Activated CD4-positive, alpha-beta T cell treated with anti-CD3 and anti-CD28 coated beads, Interleukin-2, Interleukin-4, amounts not matched to agents 100 ng/mL and 50 ng/mL, durations not matched to agents 16 hours and 8 hours (primary cell): ENCODE measurements around the gene FAM120C.

ENCODE experiments used
- DNase-seq: peaks from one replicate; pipeline ENCODE4 v3.0.0-alpha.2; 2020; ENCODE audit warnings: low spot score

The FAM120C gene

DNA sequence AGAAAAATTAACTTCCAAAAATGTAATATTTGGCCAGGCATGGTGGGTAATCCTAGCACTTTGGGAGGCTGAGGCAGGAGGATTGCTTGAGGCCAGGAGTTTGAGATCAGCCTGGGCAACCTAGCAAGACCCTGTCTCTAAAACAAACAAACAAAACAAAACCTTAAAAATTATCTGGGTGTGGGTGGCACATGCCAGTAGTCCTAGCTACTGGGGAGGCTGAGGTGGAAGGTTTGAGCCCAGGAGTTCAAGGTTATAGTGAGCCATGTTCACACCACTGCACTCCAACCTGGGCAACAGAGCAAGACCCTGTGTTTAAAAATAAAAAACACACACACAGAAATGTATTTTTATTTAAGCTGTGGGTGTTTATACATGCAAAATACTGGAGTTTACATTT, 12.0 kb downstream of the FAM120C start:
- DNase-seq = no peak

DNA sequence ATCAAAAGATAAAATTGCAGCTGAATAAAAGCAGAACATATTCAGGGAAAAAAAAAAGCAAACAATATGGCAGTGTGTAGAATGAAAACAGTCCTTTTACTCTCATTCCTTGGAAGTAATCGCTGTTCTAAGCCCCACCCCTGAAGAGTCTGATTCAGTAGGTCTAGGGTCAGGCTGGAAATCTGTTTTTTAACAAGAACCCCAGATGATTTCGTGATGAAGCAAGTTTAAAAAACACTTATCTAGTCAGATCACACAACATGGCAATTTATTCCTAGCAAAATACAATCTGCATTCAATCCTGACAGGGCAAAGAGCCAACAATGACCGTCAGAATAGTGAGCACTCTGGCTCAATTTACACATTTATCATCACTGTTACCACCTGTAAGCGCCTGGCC, 16.1 kb downstream of the FAM120C start:
- no peak for DNase-seq

DNA sequence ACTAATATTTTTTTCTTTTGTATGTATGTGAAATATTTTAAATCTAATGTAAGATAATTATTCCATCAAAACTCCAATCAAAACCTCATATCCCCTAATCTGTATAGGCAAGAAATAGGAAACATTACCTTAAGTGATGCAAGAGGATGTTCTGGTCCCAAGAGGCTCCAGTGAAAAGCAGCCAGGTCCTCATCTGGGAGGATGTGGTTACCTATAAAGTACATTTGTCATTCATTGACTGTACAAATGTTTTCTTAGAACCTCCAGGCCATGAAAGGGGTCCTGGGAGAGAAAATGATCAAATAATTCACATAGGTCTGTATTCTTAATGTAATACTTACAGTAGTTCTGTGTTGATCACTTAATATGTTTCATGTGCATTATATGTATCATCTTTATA, 25.5 kb downstream of the FAM120C start:
- no peak for DNase-seq

DNA sequence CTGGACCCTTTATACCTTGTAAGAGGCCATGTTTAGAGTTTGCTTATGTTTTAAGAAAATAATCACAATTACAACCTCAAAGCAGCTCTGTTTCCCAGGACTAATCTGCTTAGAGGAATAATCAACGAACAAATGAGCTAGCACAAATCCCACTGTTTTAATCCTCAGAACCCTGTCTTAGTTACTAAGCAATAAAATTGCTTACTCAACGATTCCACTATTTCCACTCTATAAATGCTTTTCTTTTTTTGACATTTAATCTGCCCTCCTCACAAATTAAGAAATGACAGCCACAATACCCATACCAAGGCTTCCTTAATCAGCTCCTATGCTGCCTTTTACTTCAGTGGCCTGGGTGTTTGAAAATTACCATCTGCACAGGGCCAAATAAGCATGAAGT, 48.8 kb downstream of the FAM120C start:
- no peak for DNase-seq

DNA sequence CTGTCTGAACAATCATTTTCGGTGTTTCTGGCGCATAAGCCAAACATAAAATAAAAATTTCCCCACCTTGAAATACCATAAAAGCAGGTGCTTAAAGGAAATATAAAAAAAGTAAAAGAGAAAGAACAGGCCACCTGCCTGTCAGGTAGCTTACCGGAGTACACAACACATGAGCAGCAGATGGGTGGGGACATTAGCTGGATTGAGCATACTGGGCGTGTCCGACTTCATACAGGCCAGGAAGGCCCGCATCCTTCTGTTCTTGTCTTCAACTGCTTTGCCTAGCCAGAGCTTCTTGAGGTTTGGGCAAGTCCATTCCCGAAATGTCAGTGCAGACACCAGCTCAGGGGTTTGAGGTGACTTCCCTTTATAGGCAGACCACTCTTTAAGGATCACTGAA, 66.7 kb downstream of the FAM120C start:
- DNase-seq = no peak

DNA sequence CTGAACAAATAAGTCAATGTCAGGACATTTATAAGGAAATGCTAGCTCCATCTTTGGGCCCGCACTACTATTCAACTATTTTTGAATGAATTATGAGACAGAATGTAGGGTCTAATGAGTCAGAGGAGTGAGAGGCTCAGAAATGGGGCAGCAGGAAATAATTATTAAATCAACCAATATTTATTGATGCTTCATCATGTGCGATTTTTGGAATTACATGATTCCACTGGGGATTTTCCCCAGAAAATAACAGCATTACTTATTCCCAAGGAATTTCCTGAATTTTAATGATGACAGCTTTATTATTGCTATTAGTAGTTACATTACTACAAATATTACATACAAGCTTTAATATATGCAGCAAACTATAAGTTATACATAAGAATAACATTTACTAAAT, 89.5 kb downstream of the FAM120C start:
- no peak for DNase-seq

DNA sequence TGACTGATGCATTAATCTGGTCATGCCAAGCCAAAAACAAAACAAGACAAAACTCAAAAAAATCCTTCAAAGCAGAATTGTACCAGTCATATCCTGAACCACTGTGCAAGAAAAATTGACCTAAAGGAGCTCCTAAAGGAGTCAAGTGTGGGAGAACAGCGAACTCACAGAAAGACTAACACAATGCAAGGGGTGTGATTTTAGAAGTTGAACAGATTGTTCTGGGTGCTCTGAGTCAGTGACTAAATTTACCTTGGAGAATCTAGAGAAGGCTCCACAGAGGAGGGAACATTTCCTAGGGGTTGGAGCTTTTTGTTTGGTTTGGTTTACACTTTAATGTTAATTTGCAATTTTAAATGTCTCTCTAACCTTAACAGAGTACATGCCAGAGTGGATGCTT, 89.9 kb downstream of the FAM120C start:
- DNase-seq = no peak

DNA sequence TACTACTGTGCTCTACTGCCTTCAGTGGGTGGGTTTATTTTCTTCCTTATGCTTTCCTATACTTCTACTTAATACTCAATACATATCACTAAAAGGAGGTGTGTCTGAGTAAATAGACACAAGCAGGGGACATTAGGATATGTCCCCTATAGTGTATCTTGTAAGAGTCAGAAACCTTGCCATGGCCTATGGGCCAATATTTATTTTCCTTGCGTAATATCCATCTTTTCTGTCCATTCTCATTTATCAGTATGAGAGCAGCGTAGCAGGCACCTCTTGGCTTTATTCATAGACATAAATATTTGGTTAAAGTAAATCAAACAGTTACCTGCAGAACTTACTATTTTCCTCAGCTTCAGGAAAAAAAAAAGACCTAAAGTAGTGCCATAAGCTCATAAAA, 92.2 kb downstream of the FAM120C start:
- DNase-seq = no peak

DNA sequence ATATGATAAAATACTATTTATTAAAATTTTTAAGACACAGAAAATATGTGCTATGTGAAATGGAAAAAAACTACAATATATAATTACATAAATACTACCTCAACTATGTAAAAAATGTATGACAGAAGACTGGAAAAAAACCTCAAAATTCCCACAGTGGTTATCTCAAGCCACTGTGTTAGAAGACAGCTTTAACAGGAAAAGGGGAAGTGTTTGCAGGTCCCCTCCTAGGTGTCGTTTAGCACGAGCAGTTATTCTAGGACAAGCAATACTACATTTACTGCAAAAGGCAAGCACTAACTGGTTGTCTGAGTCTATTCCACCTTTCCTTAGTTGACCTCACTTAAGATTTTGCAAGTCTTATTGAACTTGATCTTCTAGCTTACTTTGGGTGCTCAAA, 93.9 kb downstream of the FAM120C start:
- no peak for DNase-seq

DNA sequence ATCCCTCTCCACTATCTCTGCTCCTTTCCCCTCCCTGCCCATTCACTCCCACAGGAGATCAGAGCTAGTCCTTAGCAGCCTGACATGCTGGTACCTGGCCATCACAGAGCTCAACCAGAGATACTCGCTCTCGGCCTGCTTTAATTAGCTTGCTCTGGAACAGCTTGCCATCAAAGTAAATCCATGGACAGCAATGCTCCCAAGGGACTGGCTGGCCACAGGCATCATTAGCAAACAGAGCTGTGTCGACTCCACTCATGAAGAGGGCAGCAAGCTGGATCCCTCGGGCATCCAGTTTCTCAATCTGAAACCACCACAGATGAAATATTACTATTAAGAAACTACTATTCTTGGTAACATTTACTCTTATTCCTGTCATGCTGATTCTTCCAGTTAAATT, 95.4 kb downstream of the FAM120C start:
- no peak for DNase-seq

DNA sequence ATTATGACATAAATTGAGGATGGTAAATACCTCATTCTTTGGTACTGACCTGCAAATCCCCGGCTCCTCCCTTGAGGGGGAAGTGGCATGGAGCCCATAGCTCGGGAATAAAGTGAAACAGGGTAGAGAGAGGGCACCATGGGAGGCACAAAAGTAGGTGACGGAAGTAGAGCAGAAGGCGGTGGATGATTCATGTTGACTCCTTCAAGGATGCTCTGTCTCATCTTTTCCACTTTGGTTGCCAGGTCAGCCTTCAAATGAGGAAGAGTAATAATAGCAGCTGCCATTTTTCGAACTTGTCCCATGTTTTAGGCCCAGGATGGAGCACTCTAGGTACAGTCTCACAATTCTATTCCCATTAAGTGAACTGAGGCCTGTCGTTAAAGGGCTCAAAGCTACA, 97.4 kb downstream of the FAM120C start:
- DNase-seq = no peak

DNA sequence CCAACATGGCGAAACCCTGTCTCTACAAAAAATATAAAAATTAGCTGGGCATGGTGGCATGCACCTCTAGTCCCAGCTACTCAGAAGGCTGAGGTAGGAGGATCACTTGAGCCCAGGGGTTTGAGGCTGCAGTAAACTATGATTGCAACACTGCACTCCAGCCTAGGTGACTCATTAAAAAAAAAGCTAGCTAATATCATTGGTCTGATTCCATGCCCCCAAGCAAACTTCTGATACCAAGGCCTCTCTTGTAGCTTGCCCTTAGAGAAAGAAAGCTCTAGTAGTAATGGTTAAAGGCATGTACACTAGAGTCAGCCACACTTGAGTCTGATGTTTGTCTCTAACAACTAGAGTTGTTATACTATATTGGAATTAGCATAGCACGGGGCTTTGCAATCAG, 106.2 kb downstream of the FAM120C start:
- no peak for DNase-seq

DNA sequence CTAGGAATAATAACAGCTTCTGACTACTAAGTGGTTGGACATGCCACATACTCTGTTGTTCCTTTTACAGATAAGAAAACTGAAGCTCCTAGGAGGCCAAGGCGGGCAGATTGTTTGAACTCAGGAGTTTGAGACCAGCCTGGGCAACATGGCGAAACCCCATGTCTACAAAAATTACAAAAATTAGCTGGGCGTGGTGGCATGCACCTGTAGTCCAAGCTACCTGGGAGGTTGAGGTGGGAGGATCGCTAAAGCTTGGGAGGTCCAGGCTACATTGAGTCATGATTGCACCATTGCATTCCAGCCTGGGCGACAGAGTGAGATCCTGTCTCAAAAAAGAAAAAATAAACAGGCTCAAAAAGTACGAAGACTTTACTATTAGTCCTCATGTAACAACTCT, 108.2 kb downstream of the FAM120C start:
- no peak for DNase-seq

DNA sequence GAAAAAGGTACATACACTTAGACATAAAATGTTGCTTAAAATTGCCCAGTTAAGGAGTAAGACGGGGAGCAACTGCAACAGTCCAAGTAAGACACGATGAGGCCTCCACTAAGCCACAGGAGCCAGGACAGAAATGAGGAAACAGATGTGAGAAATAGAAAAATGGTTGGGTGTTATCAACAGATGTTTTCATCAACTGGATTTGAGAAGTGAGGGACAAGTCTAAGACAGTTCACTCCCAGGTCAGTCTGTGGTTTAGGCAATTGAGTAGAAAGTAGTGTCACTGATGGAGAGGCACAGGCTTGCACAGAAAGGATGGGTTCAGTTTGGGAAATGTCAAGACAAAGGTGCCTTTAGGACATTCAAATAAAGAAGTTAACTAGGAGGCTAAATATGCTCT, 115.3 kb downstream of the FAM120C start:
- no peak for DNase-seq

DNA sequence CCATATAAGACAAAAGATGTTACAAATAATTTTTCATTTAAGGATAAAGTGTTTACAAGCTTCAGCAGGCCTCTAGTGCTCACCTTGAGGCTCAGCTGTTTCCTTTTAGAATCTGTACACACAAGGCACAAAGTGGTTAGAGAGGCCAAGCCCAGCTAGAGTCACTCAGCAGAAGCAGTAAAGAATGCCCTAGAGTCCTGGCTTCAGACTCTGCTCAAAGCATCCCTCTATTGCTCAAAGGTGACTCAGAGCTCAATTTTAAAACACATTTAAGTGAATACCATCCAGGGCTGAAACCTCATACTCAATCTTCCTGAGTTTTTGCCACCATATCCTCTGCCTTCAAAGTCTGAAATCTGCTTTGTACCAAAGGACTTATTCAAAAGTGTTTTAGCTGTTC, 116.2 kb downstream of the FAM120C start:
- DNase-seq = no peak

DNA sequence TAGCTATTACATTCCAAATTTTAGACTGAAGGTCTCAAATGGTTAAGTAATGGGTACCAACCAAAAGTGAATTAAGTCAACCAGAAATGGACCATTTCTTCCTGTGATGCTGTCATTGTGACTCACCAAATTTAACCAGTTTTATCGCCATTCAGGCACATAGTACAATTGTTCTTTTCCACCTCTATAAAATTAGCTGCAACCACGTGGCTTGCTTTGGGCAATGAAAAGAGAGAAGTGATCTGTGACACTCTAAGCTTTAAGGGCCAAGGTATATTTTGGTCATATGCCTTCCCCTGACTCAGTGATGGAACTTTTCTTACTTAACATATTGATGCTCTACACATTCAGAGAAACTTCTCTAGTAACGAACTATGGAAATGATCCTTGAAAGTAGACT, 118.5 kb downstream of the FAM120C start:
- no peak for DNase-seq

DNA sequence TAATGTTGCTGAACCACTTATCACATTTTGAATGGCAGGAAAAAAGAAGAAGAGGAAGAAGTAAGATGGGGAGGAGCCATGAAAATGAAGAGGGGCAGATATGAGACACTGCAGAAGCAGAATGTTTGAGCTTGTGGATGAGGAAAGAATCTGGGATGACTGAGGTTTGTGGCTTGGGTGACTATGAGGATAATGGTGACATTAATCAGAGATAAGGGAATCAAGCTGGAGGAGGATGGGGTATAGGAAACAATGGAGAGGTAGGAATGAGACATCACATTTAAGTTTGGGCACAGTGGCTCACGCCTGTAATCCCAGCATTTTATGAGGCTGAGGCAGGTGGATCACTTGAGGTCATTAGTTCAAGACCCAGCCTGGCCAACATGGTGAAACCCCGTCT, 119.7 kb downstream of the FAM120C start:
- DNase-seq = no peak

DNA sequence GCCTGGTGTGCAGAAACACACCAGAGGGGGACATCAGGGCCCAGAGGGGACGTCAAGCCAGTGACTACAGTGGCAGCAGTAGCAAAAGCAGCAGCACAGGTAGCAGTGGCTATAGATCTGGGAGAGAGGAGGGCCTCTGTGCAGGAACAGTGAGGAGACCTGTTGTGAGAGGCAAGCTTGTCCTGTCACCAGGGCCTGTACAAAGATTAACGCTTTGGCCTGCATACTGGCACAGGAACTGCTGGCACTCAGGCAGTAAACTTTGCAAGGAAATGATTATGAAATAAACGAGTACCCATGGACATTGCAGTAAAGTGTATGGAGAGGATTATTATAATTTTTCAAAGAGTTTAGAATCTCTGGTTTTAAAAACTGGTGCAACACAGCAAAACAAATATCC, 133.3 kb downstream of the FAM120C start:
- no peak for DNase-seq

DNA sequence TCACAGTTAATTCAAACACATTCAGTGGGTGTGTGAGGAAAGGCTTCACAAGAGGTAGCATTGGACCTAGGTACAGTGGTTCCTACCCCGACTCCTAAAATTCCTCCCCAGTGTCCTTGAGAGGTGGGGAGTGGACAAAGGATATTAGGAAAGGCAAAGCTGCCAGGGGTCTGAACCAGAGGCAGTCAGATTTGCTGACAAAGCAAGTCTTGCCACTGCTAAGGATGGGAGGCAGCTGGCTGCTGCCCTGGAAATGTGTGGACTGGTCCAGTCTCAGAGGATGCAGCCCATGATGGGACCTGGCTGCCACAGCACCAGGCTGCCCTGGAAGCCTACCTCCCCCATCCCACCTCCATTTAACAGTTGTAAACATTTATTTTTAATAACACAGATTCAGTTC, 134.6 kb downstream of the FAM120C start:
- no peak for DNase-seq

DNA sequence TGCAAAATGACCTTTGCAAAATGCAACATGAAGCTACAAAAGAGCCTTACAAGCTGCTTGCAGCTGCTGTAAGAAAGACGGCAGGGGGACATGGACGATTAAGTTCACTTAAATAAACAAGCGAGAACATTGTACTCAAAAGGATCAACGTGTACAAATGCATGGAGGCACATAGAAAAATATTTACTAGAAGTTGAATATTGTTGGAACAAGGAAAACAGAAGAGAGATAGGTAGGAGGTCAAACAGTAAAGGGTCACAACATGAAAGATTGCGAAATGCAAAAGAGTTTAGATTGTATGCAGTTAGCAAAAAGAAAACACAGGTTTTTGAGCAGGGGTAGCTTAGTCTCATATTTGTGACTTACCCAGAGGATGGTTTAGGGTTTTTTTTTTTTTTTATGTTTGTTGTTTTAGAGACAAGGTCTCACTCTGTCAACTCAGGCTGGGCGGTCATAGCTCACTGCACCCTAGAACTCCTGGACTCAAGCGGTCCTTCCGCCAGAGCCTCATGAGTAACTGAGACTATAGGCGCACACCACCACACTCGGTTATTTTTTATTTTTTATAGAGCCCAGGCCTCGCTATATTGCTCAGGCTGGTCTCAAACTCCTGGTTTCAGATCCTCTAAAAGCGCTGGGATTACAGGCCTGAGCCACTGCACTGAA, 137.4 kb downstream of the FAM120C start:
- DNase-seq = no peak

DNA sequence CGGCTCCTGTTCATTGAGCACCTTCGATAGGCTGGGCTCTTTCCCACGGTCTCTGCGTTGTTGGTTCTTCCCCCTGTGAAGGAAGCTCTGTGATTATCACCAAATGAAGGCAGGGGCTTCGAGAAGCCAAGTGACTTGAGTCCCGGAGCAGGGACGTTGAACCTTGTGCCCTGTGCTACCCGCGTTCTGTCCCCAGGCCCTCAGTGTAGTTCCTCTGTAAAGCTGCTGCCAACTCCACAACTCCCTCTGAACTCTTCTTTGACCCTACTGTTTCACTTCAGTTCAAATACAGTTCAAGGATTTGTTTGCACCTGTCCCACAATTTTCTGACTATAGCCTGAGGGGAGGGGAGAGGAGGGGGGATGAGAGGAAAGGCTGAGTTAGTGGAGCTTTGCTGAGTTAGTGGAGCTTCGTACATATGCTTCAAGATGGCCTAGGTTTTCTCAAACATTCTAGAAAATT, 138.1 kb downstream of the FAM120C start:
- no peak for DNase-seq

DNA sequence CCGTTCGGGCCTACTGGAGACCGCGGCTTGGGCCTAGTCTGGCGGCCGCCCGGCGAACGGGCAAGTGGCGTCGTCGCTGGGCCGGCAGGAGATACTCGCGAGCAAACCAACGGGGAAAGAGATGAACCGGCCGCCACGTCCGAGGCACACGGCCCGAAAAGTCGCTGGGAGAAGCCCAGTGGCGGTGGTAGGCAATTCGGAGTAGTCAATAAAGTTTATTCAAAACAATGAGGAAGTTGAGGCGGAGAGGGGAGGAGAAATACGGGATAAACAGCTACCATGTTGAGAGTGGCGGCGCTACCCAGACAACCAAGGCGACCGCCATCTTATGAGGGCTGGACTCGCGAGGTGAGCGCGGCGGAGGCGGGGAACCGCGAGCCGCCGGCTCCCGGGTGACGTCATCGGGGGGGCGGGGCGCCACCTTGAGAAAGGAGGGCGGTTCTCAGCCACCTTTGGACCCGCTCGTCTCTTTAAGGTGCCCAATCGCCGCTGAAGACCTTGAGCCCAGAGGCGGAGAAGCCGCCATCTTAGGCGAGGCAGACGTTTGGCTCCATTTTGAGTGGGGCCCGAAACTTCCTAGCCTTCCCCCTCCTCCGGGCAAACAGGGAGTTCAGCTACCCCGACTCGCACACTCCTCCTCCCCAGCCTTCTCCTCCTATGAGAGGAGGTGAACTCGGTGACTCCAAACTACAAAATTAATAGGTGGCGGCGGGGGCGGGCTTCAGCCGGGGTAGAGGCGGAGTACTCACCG, 138.8 kb downstream of the FAM120C start, which contains the start of gene PHF8:
Gene PHF8 (minus strand): TSS at position 348 of the 751 bp plus-strand sequence. CDS start 1,745 bp downstream, outside the sequence.
- DNase-seq = peak; percentile 93

DNA sequence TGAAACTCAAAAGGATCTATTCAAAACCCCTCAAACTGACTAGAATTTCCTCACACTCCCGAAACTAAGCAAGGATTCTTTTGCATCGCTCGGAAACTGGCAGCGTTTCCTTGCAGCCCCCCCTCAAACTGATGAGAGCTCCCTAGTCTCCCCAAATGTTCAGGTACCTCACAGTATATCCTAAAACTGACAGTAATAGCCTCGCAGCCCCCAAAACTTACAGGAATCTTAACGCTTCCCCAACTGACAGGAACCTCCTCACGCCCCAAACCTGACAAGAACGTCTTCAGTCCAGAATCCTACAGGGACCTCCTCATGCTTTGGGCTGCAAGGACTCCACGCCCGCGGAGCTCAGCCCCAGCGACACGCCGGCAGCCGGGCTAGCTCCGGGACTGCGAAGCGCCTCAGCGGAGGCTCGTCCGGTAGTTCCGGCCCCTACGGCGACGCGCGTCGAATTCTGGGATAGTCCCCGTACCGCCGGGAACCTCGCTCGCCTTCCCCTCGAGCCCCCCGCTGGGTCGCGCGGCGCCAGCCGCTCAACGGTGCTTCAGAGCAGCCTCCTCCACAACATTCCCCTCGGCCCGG, 139.4 kb downstream of the FAM120C start:
- DNase-seq = peak; percentile 31
